Inflammatory macrophage treated with lipopolysaccharide for 4 hours (primary cell): ENCODE results near the gene LPXN.

Experiments
- DNase-seq: peaks from one replicate; pipeline ENCODE4 v3.0.0-alpha.2; 2020

The LPXN gene

GRCh38 chr11:58511636-58512035 is 64.0 kb downstream of the LPXN start:
- DNase-seq, result no peak

- no peak for DNase-seq
Observed at GRCh38 chr11:58509748-58510147, 65.9 kb downstream of the LPXN start.

GRCh38 chr11:58508814-58509213 is 66.8 kb downstream of the LPXN start:
- no peak for DNase-seq

GRCh38 chr11:58508005-58508404 is 67.7 kb downstream of the LPXN start, which contains the start of gene OR5B21:
Gene OR5B21, minus strand, starts transcription at chr11:58508105. Its CDS starts 0 bp downstream, at chr11:58508105.
- no peak for DNase-seq

GRCh38 chr11:58507355-58507754 is 68.3 kb downstream of the LPXN start:
- no peak for DNase-seq

DNA sequence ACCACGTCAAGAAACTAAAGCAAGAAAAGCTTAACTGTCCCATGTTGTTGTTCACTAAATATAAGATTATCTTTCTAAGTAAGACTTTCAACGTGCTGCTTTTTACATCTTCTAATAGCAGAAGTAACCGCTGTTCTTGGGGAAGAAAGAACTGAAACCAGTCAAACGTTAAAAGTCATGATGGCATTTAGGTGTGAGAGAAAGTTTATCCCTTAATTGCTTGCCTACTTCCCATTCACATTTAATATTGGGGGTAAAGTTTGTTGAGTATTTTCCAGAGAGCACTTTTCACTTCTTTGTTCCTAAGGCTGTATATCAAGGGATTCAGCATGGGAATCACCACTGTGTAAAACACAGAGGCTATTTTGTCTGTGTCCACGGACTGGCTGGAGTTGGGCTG is 68.7 kb downstream of the LPXN start:
- peak; percentile 8 for DNase-seq

- DNase-seq, result no peak
Observed at GRCh38 chr11:58505849-58506248, 69.8 kb downstream of the LPXN start.

DNA sequence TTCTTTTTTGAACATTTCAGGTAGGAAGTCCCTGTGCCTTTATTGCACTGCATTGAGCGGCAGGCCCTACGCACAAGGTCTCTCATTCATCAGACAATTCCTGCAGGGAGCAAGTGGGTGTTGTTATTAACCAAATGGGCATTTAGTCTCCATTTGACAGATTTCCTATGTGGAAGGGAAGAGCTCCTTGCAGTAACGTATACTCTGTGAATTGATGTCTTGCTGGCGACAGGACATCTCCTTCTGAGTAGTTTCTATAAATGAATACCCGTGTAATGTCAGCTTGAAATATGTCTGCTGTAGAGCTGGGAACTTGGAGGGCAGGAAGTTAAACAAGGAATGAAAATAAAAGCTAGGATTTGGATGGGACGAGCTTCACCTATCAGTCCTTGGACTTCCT is 71.4 kb downstream of the LPXN start:
- DNase-seq, result no peak

GRCh38 chr11:58503361-58503856 is 72.2 kb downstream of the LPXN start:
- DNase-seq, result no peak

DNA sequence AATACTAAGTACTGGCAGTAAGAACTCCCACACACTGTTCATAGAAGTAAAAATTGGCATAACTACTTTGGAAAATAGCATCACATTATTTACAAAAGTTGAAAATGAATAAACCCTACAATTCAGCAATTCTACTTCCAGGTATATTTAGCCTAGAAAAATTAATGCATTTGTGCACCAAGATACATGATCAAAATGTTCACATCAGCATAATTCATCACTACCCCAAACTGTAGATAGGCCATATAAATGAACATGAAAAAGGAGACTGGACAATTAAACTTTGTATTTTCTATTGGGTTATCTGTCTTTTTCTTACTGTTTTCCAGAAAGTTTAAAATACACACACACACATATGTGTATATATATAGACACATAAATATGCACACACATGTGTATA is 73.7 kb downstream of the LPXN start:
- no peak for DNase-seq

- DNase-seq, result no peak
Observed at GRCh38 chr11:58498464-58498863, 77.2 kb downstream of the LPXN start.

GRCh38 chr11:58497951-58498350 is 77.7 kb downstream of the LPXN start:
- no peak for DNase-seq

GRCh38 chr11:58495906-58496305 is 79.8 kb downstream of the LPXN start:
- no peak for DNase-seq

DNA sequence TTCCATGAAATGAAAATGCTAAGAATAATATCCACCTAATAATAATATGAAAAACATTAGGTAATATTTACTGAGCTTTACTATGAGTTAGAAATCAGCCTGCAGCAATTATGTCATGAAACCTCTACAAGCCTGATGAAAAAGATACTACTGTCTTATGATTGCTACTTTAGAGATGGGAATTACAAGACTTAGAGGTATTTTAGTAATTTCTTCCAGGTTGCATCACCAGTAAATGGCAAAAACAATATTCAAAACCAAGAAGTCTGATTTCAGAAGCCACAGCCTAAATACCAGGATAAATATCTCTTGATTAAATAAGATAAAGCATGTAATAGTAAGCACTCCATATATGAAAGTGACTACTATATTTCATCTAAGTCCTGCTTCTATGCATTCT is 81.6 kb downstream of the LPXN start:
- no peak for DNase-seq

- no peak for DNase-seq
Observed at GRCh38 chr11:58493676-58494075, 82.0 kb downstream of the LPXN start.

DNA sequence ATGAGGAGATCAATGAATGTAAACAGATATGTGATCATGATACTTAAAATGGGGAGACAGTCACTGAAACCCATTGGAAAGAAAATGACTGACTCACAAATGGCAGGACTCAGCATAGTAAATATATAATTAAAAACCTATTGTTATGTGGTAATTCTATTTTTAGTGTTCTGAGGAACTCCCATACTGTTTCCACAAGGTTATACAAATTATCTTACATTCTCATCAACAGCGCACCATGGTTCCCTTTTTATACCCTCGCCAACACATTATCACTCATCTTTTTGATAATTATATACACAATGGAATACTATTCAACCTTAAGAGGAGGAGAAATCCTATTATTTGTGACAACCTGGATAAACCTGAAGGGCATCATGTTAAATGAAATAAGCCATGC is 84.8 kb downstream of the LPXN start:
- DNase-seq, result no peak

GRCh38 chr11:58487170-58487569 is 88.5 kb downstream of the LPXN start:
- DNase-seq, result no peak

- DNase-seq, result no peak
Observed at GRCh38 chr11:58485961-58486360, 89.7 kb downstream of the LPXN start.
